Loucy (cell line): Measurements from ENCODE around the gene MYO5C.

Experiments used
- EZH2phosphoT487 ChIP-seq: fragments of 200-600 bp; IDR thresholded peaks from 2 replicates; pipeline ENCODE4 v1.6.1; 2018; ENCODE audit warnings: antibody characterized with exemption, mild to moderate bottlenecking, moderate library complexity, borderline replicate concordance
- TF ChIP-seq, protein P1 (sequence below): fragments of 200-600 bp; sonication (generic); conservative IDR thresholded peaks from 2 replicates; pipeline ENCODE4 v1.5.1; 2014; ENCODE audit warnings: mild to moderate bottlenecking, antibody characterized with exemption, low read length

DNA sequence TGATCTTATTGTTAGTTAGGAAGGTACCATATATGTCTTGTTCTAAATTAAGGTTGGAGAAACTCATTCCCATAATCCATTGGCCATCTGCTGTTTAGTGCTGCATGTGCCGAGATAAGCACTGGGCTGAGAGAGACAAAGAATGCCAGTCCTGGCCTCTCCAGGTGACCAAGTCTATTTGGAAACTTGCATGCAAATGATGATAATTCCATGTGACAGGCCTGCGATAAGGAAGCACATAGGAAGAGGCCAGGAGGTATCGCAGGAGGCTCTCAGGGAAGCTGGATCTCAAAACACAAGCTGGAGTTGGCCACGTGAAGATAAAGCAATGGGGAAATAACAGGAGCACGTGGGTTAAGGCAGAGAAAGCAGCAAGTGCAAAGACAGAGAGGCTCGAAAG is 39.7 kb downstream of the MYO5C start:
- TF ChIP-seq, protein P1, sequence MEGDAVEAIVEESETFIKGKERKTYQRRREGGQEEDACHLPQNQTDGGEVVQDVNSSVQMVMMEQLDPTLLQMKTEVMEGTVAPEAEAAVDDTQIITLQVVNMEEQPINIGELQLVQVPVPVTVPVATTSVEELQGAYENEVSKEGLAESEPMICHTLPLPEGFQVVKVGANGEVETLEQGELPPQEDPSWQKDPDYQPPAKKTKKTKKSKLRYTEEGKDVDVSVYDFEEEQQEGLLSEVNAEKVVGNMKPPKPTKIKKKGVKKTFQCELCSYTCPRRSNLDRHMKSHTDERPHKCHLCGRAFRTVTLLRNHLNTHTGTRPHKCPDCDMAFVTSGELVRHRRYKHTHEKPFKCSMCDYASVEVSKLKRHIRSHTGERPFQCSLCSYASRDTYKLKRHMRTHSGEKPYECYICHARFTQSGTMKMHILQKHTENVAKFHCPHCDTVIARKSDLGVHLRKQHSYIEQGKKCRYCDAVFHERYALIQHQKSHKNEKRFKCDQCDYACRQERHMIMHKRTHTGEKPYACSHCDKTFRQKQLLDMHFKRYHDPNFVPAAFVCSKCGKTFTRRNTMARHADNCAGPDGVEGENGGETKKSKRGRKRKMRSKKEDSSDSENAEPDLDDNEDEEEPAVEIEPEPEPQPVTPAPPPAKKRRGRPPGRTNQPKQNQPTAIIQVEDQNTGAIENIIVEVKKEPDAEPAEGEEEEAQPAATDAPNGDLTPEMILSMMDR: no peak
- no peak for TF ChIP-seq EZH2phosphoT487
